ENCODE data around the gene BEND2.

BEND2 gene

GRCh38 chrX:18173494-18174180 lies 47.0 kb downstream of the BEND2 start:
- in situ Hi-C loops (cut with HindIII; ENCODE audit: low pct_unique_long_range_greater_than_20kb, low sequenced_read_pairs) = no loop called here
- no peak for TF ChIP-seq JUND (IDR thresholded peaks at IDR 0.05; ENCODE audit: low read depth)
- DNase-seq (ENCODE audit: low read depth in 1 of 2, low spot score in 1 of 2) = no peak

- no peak for DNase-seq (ENCODE audit: low read depth in 1 of 2, low spot score in 1 of 2)
- in situ Hi-C loops (cut with HindIII; ENCODE audit: low pct_unique_long_range_greater_than_20kb, low sequenced_read_pairs) = no loop called here
- TF ChIP-seq JUND (IDR thresholded peaks at IDR 0.05; ENCODE audit: low read depth) = no peak
Observed at GRCh38 chrX:18172970-18173369, 47.7 kb downstream of the BEND2 start.

- no peak for DNase-seq (ENCODE audit: low read depth in 1 of 2, low spot score in 1 of 2)
- TF ChIP-seq JUND (IDR thresholded peaks at IDR 0.05; ENCODE audit: low read depth) = no peak
- in situ Hi-C loops (cut with HindIII; ENCODE audit: low pct_unique_long_range_greater_than_20kb, low sequenced_read_pairs) = no loop called here
Observed at GRCh38 chrX:18170910-18171309, 49.8 kb downstream of the BEND2 start.

- no peak for TF ChIP-seq JUND (IDR thresholded peaks at IDR 0.05; ENCODE audit: low read depth)
- in situ Hi-C loops (cut with HindIII; ENCODE audit: low pct_unique_long_range_greater_than_20kb, low sequenced_read_pairs) = no loop called here
- DNase-seq (ENCODE audit: low read depth in 1 of 2, low spot score in 1 of 2) = peak in 1 of 2 experiments; percentile 8
Observed at GRCh38 chrX:18166068-18166467, 54.6 kb downstream of the BEND2 start.

GRCh38 chrX:18160369-18160768 lies 60.3 kb downstream of the BEND2 start:
- in situ Hi-C loops (cut with HindIII; ENCODE audit: low pct_unique_long_range_greater_than_20kb, low sequenced_read_pairs) = no loop called here
- no peak for DNase-seq (ENCODE audit: low read depth in 1 of 2, low spot score in 1 of 2)
- TF ChIP-seq JUND (IDR thresholded peaks at IDR 0.05; ENCODE audit: low read depth) = no peak

GRCh38 chrX:18158963-18159362 lies 61.7 kb downstream of the BEND2 start:
- in situ Hi-C loops (cut with HindIII; ENCODE audit: low pct_unique_long_range_greater_than_20kb, low sequenced_read_pairs) = no loop called here
- no peak for DNase-seq (ENCODE audit: low read depth in 1 of 2, low spot score in 1 of 2)
- no peak for TF ChIP-seq JUND (IDR thresholded peaks at IDR 0.05; ENCODE audit: low read depth)

GRCh38 chrX:18151649-18152048 lies 69.0 kb downstream of the BEND2 start:
- in situ Hi-C loops (cut with HindIII; ENCODE audit: low pct_unique_long_range_greater_than_20kb, low sequenced_read_pairs) = no loop called here
- no peak for TF ChIP-seq JUND (IDR thresholded peaks at IDR 0.05; ENCODE audit: low read depth)
- no peak for DNase-seq (ENCODE audit: low read depth in 1 of 2, low spot score in 1 of 2)

GRCh38 chrX:18151157-18151556 lies 69.5 kb downstream of the BEND2 start:
- in situ Hi-C loops (cut with HindIII; ENCODE audit: low pct_unique_long_range_greater_than_20kb, low sequenced_read_pairs) = no loop called here
- no peak for TF ChIP-seq JUND (IDR thresholded peaks at IDR 0.05; ENCODE audit: low read depth)
- DNase-seq (ENCODE audit: low read depth in 1 of 2, low spot score in 1 of 2) = no peak

GRCh38 chrX:18149454-18149853 lies 71.2 kb downstream of the BEND2 start:
- no peak for DNase-seq (ENCODE audit: low read depth in 1 of 2, low spot score in 1 of 2)
- TF ChIP-seq JUND (IDR thresholded peaks at IDR 0.05; ENCODE audit: low read depth) = no peak
- in situ Hi-C loops (cut with HindIII; ENCODE audit: low pct_unique_long_range_greater_than_20kb, low sequenced_read_pairs) = no loop called here

- no peak for TF ChIP-seq JUND (IDR thresholded peaks at IDR 0.05; ENCODE audit: low read depth)
- peak; percentile 9 to 63 for DNase-seq (ENCODE audit: low read depth in 1 of 2, low spot score in 1 of 2)
- in situ Hi-C loops (cut with HindIII; ENCODE audit: low pct_unique_long_range_greater_than_20kb, low sequenced_read_pairs) = no loop called here
Observed at GRCh38 chrX:18146954-18147353, 73.7 kb downstream of the BEND2 start.

- no peak for TF ChIP-seq JUND (IDR thresholded peaks at IDR 0.05; ENCODE audit: low read depth)
- DNase-seq (ENCODE audit: low read depth in 1 of 2, low spot score in 1 of 2) = no peak
- in situ Hi-C loops (cut with HindIII; ENCODE audit: low pct_unique_long_range_greater_than_20kb, low sequenced_read_pairs) = no loop called here
Observed at GRCh38 chrX:18146009-18146408, 74.7 kb downstream of the BEND2 start.

GRCh38 chrX:18136816-18137215 lies 83.9 kb downstream of the BEND2 start:
- in situ Hi-C loops (cut with HindIII; ENCODE audit: low pct_unique_long_range_greater_than_20kb, low sequenced_read_pairs) = no loop called here
- DNase-seq (ENCODE audit: low read depth in 1 of 2, low spot score in 1 of 2) = no peak
- no peak for TF ChIP-seq JUND (IDR thresholded peaks at IDR 0.05; ENCODE audit: low read depth)

GRCh38 chrX:18133605-18134004 lies 87.1 kb downstream of the BEND2 start:
- no peak for DNase-seq (ENCODE audit: low read depth in 1 of 2, low spot score in 1 of 2)
- TF ChIP-seq JUND (IDR thresholded peaks at IDR 0.05; ENCODE audit: low read depth) = no peak
- in situ Hi-C loops (cut with HindIII; ENCODE audit: low pct_unique_long_range_greater_than_20kb, low sequenced_read_pairs) = no loop called here

- no peak for DNase-seq (ENCODE audit: low read depth in 1 of 2, low spot score in 1 of 2)
- in situ Hi-C loops (cut with HindIII; ENCODE audit: low pct_unique_long_range_greater_than_20kb, low sequenced_read_pairs) = no loop called here
Observed at GRCh38 chrX:18129690-18130089, 91.0 kb downstream of the BEND2 start.

More at GRCh38 chrX:18129690-18130089, 91.0 kb downstream of the BEND2 start:
- no peak for TF ChIP-seq JUND (IDR thresholded peaks at IDR 0.05; ENCODE audit: low read depth)

Data from T47D (cell line).